GM13977 (cell line): ENCODE measurements around the gene CEBPB.

Experiments
- DNase-seq: peaks from one replicate; pipeline ENCODE4 v3.0.0; 2012; ENCODE audit warnings: low spot score
- CTCF ChIP-seq: IDR thresholded peaks from 2 replicates; pipeline ENCODE4 v1.5.1; 2012; ENCODE audit warnings: mild to moderate bottlenecking, control low read depth; ENCODE audit not compliant: insufficient read depth; ENCODE audit errors: extremely low read depth, missing control alignments
- in situ Hi-C: fragments of 300-500 bp; cut with MboI; formaldehyde crosslinking; loops from one replicate; pipeline ENCODE4 v1.12.0; 2022; ENCODE audit warnings: low sequenced_read_pairs, low pct_unique_long_range_greater_than_20kb, mixed read lengths, inconsistent platforms; ENCODE audit not compliant: unreplicated experiment

CEBPB gene

GRCh38 chr20:50224052-50224451 lies 33.4 kb downstream of the CEBPB start:
- no peak for TF ChIP-seq CTCF
- no peak for DNase-seq
- in situ Hi-C loops: no loop called here

- no peak for DNase-seq
- no peak for TF ChIP-seq CTCF
- in situ Hi-C loops: no loop called here
Observed at GRCh38 chr20:50224531-50225255, 34.1 kb downstream of the CEBPB start.

GRCh38 chr20:50226093-50226974 lies 35.7 kb downstream of the CEBPB start:
- in situ Hi-C loops: no loop called here
- DNase-seq: no peak
- no peak for TF ChIP-seq CTCF

- DNase-seq: no peak
- no peak for TF ChIP-seq CTCF
- in situ Hi-C loops: no loop called here
Observed at GRCh38 chr20:50227506-50227905, 36.9 kb downstream of the CEBPB start.

- no peak for DNase-seq
- in situ Hi-C loops: no loop called here
- TF ChIP-seq CTCF: no peak
Observed at GRCh38 chr20:50229156-50229607, 38.6 kb downstream of the CEBPB start.

GRCh38 chr20:50230184-50230583 lies 39.6 kb downstream of the CEBPB start:
- TF ChIP-seq CTCF: no peak
- in situ Hi-C loops: no loop called here
- no peak for DNase-seq
